ENCODE data around the gene CHRNB1. TPM values are rescaled to one million over a fixed set of nuclear protein-coding genes. Genes with fewer than 3 reads are reported as not detected.

The CHRNB1 gene
- total and polyA plus RNA-seq, 2 of the 8 experiments (the other 6 are each of a cell fraction or from before 2014, with no cell fraction given) = 14.1 to 28.2 TPM

DNA sequence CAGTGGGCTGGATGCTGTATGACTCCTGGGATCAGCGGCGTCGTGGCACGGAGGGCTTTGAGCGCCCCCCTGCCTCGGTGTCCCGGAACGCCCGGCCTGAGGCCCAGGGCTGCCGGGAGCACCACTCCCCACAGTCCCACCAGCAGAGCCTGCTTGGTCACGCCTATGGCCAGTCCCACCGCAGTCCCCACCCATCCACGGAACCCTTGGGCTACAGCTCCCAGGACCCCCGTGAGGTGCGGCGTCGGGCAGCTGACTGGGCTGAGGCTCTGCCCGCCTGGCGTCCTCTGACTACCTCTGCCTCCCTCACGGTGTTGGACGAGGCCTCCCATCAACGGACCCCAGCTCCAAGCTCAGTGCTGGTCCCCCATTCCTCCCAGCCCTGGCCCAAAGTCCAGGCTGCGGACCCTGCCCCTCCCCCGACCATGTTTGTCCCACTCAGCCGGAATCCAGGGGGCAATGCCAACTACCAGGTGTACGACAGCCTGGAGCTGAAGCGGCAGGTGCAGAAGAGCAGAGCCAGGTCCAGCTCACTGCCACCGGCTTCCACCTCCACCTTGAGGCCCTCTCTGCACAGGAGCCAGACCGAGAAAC lies 17.9 kb upstream of the CHRNB1 start (continued):
- TF ChIP-seq, protein P1, sequence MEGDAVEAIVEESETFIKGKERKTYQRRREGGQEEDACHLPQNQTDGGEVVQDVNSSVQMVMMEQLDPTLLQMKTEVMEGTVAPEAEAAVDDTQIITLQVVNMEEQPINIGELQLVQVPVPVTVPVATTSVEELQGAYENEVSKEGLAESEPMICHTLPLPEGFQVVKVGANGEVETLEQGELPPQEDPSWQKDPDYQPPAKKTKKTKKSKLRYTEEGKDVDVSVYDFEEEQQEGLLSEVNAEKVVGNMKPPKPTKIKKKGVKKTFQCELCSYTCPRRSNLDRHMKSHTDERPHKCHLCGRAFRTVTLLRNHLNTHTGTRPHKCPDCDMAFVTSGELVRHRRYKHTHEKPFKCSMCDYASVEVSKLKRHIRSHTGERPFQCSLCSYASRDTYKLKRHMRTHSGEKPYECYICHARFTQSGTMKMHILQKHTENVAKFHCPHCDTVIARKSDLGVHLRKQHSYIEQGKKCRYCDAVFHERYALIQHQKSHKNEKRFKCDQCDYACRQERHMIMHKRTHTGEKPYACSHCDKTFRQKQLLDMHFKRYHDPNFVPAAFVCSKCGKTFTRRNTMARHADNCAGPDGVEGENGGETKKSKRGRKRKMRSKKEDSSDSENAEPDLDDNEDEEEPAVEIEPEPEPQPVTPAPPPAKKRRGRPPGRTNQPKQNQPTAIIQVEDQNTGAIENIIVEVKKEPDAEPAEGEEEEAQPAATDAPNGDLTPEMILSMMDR (IDR thresholded peaks at IDR 0.05; ENCODE audit: control extremely low read depth in 1 of 3, insufficient read depth in 1 of 3, low read depth in 1 of 3, low read length in 3 of 3) = no peak
- no peak for TF ChIP-seq TCF12 (IDR thresholded peaks at IDR 0.05; ENCODE audit: low read depth, low read length)
- TF ChIP-seq SIN3A (conservative IDR thresholded peaks at IDR 0.05 in 1 of 2, IDR thresholded peaks at IDR 0.05 in 1 of 2; ENCODE audit: low read depth in 1 of 2, low read length in 2 of 2) = no peak
- no peak for TF ChIP-seq MAFK (IDR thresholded peaks at IDR 0.05; ENCODE audit: low read depth, low read length)
- no peak for TF ChIP-seq SUZ12 (IDR thresholded peaks at IDR 0.05; ENCODE audit: low read length)
